A549 (cell line): ENCODE data around the gene EBF4.

Source experiments
- BHLHE40 ChIP-seq: IDR thresholded peaks from 2 replicates; pipeline ENCODE4 v1.6.1; 2012; ENCODE audit warnings: low read depth, low read length, inconsistent platforms
- EP300 ChIP-seq, 2 experiments: fragments of >200 bp; sonication (Bioruptor Twin); formaldehyde crosslinking; IDR thresholded peaks; 2 replicates in 1 of 2; 3 replicates in 1 of 2; pipeline ENCODE4 v1.6.1; 2016 to 2017
- JUN ChIP-seq, 2 experiments: fragments of >200 bp; sonication (Bioruptor Twin); formaldehyde crosslinking; IDR thresholded peaks; 2 replicates in 1 of 2; 3 replicates in 1 of 2; pipeline ENCODE4 v1.6.1; 2016 to 2017
- JUNB ChIP-seq: fragments of >200 bp; sonication (Bioruptor Twin); formaldehyde crosslinking; IDR thresholded peaks from 2 replicates; pipeline ENCODE4 v1.6.1; 2016
- POLR2A ChIP-seq: IDR thresholded peaks from 2 replicates; pipeline ENCODE4 v1.6.1; 2012; ENCODE audit warnings: mild to moderate bottlenecking, low read length
- RCOR1 ChIP-seq: fragments of 150-350 bp; IDR thresholded peaks from 2 replicates; pipeline ENCODE4 v1.6.1; 2014; ENCODE audit warnings: antibody characterized with exemption, low read length, low read depth
- RFX5 ChIP-seq: fragments of 450-650 bp; IDR thresholded peaks from 2 replicates; pipeline ENCODE4 v1.7.1; 2014; ENCODE audit warnings: antibody characterized with exemption, mild to moderate bottlenecking, moderate library complexity
- RNF2 ChIP-seq: fragments of 200-600 bp; sonication (generic); IDR thresholded peaks from 2 replicates; pipeline ENCODE4 v1.6.1; 2016; ENCODE audit warnings: low read depth, mild to moderate bottlenecking, antibody characterized with exemption, moderate library complexity, borderline replicate concordance
- TFCP2L1 ChIP-seq: fragments of 250-450 bp; sonication (Bioruptor Pico); IDR thresholded peaks from 2 replicates; pipeline ENCODE4 v1.5.0; 2021; ENCODE audit warnings: mild to moderate bottlenecking
- TF ChIP-seq, protein P1 (sequence below): fragments of >200 bp; sonication (Bioruptor Twin); formaldehyde crosslinking; IDR thresholded peaks from 3 replicates; pipeline ENCODE4 v1.5.1; 2016
- TF ChIP-seq, protein P2 (sequence below): fragments of 450-650 bp; IDR thresholded peaks from 2 replicates; pipeline ENCODE4 v1.6.1; 2014; ENCODE audit warnings: antibody characterized with exemption
- TF ChIP-seq, protein P3 (sequence below): fragments of 150-350 bp; IDR thresholded peaks from 2 replicates; pipeline ENCODE4 v1.6.1; 2014; ENCODE audit warnings: low read depth, mild to moderate bottlenecking, low read length
- TF ChIP-seq, protein P4 (sequence below): fragments of >200 bp; sonication (Bioruptor Twin); formaldehyde crosslinking; IDR thresholded peaks from 3 replicates; pipeline ENCODE4 v1.6.1; 2016
- TF ChIP-seq, protein P5 (sequence below): fragments of 200-600 bp; sonication (generic); IDR thresholded peaks from 2 replicates; pipeline ENCODE4 v1.6.1; 2016; ENCODE audit warnings: antibody characterized with exemption, mild to moderate bottlenecking, moderate library complexity

DNA sequence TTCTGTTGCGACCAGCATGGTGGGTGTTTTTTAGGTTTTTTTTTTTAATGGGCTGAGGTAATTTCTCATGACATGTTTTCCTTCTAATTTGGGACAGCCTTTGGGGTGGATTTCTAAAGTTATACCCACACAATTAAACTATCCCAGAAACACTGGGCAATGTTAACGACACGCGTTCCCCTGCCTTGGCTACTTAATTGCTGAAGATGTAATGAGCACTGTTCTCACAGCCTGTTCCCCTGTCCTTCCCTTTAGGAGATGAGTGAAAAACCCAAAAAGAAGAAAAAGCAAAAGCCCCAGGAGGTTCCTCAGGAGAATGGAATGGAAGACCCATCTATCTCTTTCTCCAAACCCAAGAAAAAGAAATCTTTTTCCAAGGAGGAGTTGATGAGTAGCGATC lies 34.9 kb upstream of the EBF4 start:
- TF ChIP-seq, protein P1, sequence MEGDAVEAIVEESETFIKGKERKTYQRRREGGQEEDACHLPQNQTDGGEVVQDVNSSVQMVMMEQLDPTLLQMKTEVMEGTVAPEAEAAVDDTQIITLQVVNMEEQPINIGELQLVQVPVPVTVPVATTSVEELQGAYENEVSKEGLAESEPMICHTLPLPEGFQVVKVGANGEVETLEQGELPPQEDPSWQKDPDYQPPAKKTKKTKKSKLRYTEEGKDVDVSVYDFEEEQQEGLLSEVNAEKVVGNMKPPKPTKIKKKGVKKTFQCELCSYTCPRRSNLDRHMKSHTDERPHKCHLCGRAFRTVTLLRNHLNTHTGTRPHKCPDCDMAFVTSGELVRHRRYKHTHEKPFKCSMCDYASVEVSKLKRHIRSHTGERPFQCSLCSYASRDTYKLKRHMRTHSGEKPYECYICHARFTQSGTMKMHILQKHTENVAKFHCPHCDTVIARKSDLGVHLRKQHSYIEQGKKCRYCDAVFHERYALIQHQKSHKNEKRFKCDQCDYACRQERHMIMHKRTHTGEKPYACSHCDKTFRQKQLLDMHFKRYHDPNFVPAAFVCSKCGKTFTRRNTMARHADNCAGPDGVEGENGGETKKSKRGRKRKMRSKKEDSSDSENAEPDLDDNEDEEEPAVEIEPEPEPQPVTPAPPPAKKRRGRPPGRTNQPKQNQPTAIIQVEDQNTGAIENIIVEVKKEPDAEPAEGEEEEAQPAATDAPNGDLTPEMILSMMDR, result no peak
- TF ChIP-seq TFCP2L1 (no peak), RFX5 (no peak), EP300 (IDR thresholded peaks at IDR 0.05) (no peak), JUN (IDR thresholded peaks at IDR 0.05) (no peak), JUNB (no peak), BHLHE40 (no peak), RNF2 (no peak), RCOR1 (no peak), POLR2A (no peak)
- TF ChIP-seq, protein P2, sequence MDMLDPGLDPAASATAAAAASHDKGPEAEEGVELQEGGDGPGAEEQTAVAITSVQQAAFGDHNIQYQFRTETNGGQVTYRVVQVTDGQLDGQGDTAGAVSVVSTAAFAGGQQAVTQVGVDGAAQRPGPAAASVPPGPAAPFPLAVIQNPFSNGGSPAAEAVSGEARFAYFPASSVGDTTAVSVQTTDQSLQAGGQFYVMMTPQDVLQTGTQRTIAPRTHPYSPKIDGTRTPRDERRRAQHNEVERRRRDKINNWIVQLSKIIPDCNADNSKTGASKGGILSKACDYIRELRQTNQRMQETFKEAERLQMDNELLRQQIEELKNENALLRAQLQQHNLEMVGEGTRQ, result no peak
- TF ChIP-seq, protein P3, sequence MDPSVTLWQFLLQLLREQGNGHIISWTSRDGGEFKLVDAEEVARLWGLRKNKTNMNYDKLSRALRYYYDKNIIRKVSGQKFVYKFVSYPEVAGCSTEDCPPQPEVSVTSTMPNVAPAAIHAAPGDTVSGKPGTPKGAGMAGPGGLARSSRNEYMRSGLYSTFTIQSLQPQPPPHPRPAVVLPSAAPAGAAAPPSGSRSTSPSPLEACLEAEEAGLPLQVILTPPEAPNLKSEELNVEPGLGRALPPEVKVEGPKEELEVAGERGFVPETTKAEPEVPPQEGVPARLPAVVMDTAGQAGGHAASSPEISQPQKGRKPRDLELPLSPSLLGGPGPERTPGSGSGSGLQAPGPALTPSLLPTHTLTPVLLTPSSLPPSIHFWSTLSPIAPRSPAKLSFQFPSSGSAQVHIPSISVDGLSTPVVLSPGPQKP, result no peak
- TF ChIP-seq, protein P4, sequence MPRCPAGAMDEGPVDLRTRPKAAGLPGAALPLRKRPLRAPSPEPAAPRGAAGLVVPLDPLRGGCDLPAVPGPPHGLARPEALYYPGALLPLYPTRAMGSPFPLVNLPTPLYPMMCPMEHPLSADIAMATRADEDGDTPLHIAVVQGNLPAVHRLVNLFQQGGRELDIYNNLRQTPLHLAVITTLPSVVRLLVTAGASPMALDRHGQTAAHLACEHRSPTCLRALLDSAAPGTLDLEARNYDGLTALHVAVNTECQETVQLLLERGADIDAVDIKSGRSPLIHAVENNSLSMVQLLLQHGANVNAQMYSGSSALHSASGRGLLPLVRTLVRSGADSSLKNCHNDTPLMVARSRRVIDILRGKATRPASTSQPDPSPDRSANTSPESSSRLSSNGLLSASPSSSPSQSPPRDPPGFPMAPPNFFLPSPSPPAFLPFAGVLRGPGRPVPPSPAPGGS, result no peak
- TF ChIP-seq, protein P5, sequence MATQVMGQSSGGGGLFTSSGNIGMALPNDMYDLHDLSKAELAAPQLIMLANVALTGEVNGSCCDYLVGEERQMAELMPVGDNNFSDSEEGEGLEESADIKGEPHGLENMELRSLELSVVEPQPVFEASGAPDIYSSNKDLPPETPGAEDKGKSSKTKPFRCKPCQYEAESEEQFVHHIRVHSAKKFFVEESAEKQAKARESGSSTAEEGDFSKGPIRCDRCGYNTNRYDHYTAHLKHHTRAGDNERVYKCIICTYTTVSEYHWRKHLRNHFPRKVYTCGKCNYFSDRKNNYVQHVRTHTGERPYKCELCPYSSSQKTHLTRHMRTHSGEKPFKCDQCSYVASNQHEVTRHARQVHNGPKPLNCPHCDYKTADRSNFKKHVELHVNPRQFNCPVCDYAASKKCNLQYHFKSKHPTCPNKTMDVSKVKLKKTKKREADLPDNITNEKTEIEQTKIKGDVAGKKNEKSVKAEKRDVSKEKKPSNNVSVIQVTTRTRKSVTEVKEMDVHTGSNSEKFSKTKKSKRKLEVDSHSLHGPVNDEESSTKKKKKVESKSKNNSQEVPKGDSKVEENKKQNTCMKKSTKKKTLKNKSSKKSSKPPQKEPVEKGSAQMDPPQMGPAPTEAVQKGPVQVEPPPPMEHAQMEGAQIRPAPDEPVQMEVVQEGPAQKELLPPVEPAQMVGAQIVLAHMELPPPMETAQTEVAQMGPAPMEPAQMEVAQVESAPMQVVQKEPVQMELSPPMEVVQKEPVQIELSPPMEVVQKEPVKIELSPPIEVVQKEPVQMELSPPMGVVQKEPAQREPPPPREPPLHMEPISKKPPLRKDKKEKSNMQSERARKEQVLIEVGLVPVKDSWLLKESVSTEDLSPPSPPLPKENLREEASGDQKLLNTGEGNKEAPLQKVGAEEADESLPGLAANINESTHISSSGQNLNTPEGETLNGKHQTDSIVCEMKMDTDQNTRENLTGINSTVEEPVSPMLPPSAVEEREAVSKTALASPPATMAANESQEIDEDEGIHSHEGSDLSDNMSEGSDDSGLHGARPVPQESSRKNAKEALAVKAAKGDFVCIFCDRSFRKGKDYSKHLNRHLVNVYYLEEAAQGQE, result no peak
